ENCODE data around the gene PVR.

DNA sequence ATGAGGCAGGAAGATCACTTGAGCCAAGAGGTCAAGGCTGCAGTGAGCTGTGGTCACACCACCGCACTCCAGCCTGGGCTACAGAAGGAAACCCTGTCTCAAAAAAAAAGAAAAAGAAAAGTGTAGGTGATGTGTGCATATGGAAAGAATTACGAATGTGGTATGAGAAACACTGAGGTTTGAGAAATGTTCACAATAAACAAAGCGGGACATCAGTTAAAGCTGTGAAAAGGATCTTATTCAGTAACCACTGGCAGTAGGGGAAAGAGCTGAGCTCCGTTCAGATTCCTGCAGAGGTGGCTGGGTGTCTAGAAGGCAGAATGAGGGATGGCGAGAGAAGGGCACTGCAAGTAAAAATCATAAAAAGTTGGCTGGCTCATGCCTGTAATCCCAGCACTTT lies 34.5 kb upstream of the PVR start:
- TF ChIP-seq, protein P1, sequence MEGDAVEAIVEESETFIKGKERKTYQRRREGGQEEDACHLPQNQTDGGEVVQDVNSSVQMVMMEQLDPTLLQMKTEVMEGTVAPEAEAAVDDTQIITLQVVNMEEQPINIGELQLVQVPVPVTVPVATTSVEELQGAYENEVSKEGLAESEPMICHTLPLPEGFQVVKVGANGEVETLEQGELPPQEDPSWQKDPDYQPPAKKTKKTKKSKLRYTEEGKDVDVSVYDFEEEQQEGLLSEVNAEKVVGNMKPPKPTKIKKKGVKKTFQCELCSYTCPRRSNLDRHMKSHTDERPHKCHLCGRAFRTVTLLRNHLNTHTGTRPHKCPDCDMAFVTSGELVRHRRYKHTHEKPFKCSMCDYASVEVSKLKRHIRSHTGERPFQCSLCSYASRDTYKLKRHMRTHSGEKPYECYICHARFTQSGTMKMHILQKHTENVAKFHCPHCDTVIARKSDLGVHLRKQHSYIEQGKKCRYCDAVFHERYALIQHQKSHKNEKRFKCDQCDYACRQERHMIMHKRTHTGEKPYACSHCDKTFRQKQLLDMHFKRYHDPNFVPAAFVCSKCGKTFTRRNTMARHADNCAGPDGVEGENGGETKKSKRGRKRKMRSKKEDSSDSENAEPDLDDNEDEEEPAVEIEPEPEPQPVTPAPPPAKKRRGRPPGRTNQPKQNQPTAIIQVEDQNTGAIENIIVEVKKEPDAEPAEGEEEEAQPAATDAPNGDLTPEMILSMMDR (IDR thresholded peaks at IDR 0.05), result no peak
- TF ChIP-seq POLR2A (IDR thresholded peaks at IDR 0.05), result no peak

All from adrenal gland (tissue), 5 donors.